Neural progenitor cell (in vitro differentiated cells): ENCODE results near the gene MRPL38.

Experiments
- CTCF ChIP-seq: fragments of 200-600 bp; sonication (generic); IDR thresholded peaks from 2 replicates; pipeline ENCODE4 v1.5.1; 2017; ENCODE audit warnings: antibody characterized with exemption, mild to moderate bottlenecking
- EZH2 ChIP-seq: fragments of 200-600 bp; sonication (generic); IDR thresholded peaks from 2 replicates; pipeline ENCODE4 v1.6.1; 2017; ENCODE audit warnings: antibody characterized with exemption, mild to moderate bottlenecking, moderate library complexity
- EZH2phosphoT487 ChIP-seq: fragments of 200-600 bp; sonication (generic); IDR thresholded peaks from 2 replicates; pipeline ENCODE4 v1.6.1; 2017; ENCODE audit warnings: antibody characterized with exemption

- TF ChIP-seq EZH2: no peak
- TF ChIP-seq CTCF: no peak
- TF ChIP-seq EZH2phosphoT487: no peak
Observed at GRCh38 chr17:75920045-75920560, 15.4 kb upstream of the MRPL38 start.
